NCI-H1694 treated with DMSO at 0.1 percent for 48 hours (cell line): Measurements from ENCODE around the gene ZNF264.
"Not testable (repeated sequence)": the region's sequence is repeated elsewhere in the genome, so short reads cannot be mapped to it uniquely, and the experiment has no call there.

ENCODE experiments used
- DNase-seq: peaks from one replicate; lab custom pipeline; 2025; lab: John Stamatoyannopoulos, UW

Gene ZNF264

DNA sequence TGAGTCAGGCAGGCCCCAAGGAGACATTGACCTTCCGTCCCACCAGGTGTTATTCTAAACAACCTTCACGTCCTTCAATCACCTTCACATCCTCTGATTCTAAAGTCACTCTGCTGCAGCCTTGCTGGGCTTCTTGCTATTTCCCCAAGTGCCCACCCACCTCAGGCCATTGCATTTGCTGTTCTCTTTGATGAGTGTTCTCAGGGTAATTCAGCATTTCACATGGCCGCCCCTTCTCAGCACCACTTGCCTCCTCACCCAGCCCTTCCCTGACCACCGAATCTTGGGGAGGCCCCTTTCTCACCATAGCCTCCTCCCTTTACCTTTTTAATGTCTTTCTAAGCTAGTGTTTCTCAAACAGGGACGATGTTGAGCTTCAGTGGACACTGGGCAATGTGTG is 53.8 kb downstream of the ZNF264 start:
- DNase-seq = no peak

GRCh38 chr19:57245959-57246358 is 54.7 kb downstream of the ZNF264 start:
- no peak for DNase-seq

- no peak for DNase-seq
Observed at GRCh38 chr19:57248646-57249045, 57.3 kb downstream of the ZNF264 start.

GRCh38 chr19:57249329-57249728 is 58.0 kb downstream of the ZNF264 start:
- no peak for DNase-seq

DNA sequence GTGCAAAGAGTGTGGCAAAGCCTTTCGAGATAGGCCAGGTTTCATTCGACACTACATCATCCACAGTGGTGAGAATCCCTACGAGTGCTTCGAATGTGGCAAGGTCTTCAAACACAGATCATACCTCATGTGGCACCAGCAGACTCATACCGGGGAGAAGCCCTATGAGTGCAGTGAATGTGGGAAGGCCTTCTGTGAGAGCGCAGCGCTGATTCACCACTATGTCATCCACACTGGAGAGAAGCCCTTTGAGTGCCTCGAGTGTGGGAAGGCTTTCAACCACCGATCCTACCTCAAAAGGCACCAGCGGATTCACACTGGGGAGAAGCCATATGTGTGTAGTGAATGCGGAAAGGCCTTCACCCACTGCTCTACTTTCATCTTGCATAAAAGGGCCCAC is 62.5 kb downstream of the ZNF264 start:
- DNase-seq = not testable (repeated sequence)

DNA sequence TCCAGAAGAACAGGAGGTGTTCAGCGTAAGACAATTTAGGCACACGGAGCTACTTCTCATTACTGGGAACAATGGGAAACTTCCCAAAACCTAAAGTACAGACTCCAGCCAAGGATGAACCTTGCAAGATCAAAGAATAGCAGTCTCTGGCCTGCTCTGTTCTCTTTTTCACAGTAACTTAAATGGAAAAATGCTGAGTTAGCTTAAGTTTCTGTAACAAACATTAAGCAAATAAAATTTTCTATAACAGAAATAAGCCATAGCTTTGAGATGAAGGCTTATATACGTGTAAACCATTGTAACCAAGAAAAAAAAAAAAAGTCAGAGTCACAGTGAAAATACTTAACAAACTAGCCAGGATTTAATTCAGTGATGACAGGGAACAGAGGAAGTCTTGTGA is 70.7 kb downstream of the ZNF264 start:
- no peak for DNase-seq

DNA sequence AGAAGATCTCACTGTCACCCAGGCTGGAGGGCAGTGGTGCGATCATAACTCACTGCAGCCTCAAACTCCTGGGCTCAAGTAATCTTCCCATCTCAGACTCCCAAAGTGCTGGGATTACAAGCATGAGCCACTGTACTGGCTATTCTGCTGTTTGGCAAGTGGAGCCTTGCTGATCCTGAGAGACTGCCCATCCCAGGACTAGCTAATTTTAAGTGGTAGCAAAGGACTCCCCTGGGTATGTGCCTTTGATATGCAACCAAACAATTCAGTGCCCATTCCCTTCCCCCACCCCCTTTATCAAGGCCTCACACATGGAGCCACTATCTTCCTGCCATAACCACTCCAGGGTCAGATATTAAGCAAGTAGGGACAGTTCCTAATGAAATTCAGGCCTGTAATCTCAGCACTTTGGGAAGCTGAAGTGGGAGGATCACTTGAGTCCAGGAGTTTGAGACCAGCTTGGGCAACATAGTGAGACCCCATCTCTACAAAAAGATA is 72.0 kb downstream of the ZNF264 start:
- no peak for DNase-seq

DNA sequence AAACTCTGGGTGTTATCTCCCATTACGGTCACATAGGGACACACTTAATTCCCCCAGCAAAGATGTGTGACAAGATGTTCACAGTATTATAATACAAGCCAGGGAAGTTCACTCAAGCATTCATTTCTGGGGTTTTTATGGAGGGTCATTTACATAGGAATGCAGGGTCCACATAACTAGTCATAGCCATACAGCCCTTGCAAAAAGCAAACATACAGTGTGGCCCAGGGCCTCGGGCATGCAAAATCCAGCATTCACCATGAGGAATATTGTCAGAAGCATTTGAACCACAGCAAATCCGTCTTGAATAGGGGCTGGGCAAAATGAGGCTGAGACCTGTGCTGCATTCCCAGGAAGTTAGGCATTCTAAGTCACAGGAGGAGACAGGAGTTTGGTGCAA is 76.0 kb downstream of the ZNF264 start:
- DNase-seq = no peak

DNA sequence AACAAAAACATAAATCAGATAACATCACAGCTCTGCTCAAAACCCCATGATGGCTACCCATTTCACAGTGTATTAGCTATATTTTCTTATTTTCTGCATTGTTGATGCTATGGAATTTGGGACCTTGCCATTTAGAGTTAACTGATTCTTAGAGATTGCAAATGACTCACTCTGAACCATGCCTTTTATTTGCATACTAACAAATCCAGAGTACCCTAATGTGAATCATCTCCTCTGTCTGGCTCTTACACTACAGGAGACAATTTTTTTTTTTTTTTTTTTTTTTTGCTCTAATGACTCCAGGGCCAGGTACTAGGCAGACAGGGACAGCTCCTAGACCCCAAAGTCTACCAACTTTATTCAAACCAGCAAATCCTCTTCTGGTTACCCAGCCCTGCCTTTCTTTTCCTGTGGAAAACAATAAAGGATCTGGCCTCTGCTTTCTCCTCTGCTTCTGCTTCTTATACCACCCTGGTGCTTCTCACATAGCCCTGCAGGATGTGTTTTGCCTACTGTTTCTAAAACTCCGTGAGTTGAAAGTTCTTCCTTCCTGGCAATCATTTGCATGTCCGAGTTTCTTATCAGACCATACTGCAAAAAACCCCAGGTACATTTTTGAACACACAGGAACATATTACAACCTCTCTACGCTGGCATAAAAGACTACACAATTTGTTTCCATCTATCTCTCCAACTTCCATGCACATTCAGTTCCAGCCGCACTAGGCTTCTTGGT is 78.4 kb downstream of the ZNF264 start:
- no peak for DNase-seq

- no peak for DNase-seq
Observed at GRCh38 chr19:57271280-57271679, 80.0 kb downstream of the ZNF264 start.
